H7 (cell line): ENCODE results near the gene DHODH. TPM values are rescaled to one million over a fixed set of nuclear protein-coding genes. Genes with fewer than 3 reads are reported as not detected.
"Not testable (repeated sequence)": the region's sequence is repeated elsewhere in the genome, so short reads cannot be mapped to it uniquely, and the experiment has no call there.

Experiments
- DNase-seq: peaks from one replicate; pipeline ENCODE4 v3.0.0; 2012
- H3K27me3 ChIP-seq: 2 replicates; pipeline ENCODE4 v1.6.0; 2011; ENCODE audit warnings: mild to moderate bottlenecking, low read length; ENCODE audit not compliant: control insufficient read depth, insufficient read depth
- H3K36me3 ChIP-seq: replicated peaks from 2 replicates; pipeline ENCODE4 v1.5.1; 2011; ENCODE audit warnings: low read length; ENCODE audit not compliant: control insufficient read depth, insufficient read depth
- H3K4me3 ChIP-seq: 2 replicates; pipeline ENCODE4 v1.5.1; 2011; ENCODE audit warnings: low read depth, mild to moderate bottlenecking, control low read depth, low read length, moderate library complexity; ENCODE audit not compliant: insufficient read depth
- total RNA-seq: library from RNA; depleted of rRNA; stranded (reverse); fragments of >200 nt; shearing (Covaris generic); gene quantifications from 2 replicates; pipeline ENCODE4 v1.2.3, GENCODE V29; 2014; rRNA removed

Gene DHODH
- total RNA-seq, 1 experiment from 2014 or later, result 21.8 TPM

DNA sequence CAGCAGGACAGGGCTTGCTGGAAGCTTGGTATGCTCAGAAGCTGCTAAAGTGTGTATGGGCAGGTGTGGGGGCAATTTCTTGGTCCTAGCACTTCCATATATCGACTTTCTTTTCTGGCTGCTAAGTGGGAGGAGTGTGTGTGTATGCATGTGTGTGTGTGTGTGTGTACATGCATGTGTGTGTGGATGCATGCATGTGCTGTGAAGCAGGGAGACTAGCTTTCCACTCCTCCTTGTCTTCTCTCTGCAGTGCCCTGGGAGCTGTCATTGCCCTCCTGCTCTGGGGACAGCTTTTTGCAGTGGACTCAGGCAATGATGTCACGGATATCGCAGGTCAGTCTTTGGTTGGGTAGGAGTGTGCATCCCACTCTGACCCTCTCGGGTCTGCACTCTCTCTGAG lies 47.4 kb downstream of the DHODH start:
- no peak for DNase-seq
- Histone ChIP-seq H3K4me3 (no peak overlapping the region), H3K27me3 (no peaks in the 10 kb centered on the region), H3K36me3 (no peaks in the 10 kb centered on the region)

DNA sequence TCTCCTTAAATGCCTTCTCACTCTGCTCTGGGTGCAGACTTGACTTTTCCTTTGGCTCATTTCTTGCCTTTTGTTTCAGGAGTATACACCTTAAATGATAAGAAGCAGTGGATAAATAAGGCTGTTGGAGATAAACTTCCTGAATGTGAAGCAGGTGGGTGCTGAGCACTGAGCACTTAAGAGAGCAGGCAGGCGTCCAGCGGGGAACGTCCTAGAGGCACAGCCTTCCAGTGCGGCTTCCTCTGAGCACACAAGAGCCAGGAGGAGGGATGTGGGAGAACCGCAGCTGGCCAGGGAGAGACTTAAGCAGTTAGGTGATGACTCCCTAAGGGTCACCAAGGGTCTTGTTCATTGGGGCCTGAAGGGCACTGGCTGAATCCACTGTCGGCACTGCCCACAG lies 48.8 kb downstream of the DHODH start:
- not testable (repeated sequence) for DNase-seq, H3K36me3 ChIP-seq, H3K27me3 ChIP-seq, H3K4me3 ChIP-seq

DNA sequence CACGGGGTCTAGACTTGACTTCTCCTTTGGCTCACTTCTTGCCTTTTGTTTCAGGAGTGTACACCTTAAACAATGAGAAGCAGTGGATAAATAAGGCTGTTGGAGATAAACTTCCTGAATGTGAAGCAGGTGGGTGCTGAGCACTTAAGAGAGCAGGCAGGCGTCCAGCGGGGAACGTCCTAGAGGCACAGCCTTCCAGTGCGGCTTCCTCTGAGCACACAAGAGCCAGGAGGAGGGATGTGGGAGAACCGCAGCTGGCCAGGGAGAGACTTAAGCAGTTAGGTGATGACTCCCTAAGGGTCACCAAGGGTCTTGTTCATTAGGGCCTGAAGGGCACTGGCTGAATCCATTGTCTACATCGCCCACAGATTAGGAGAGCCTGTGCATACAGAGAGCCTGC lies 50.5 kb downstream of the DHODH start:
- not testable (repeated sequence) for H3K27me3 ChIP-seq, H3K36me3 ChIP-seq, H3K4me3 ChIP-seq, DNase-seq

DNA sequence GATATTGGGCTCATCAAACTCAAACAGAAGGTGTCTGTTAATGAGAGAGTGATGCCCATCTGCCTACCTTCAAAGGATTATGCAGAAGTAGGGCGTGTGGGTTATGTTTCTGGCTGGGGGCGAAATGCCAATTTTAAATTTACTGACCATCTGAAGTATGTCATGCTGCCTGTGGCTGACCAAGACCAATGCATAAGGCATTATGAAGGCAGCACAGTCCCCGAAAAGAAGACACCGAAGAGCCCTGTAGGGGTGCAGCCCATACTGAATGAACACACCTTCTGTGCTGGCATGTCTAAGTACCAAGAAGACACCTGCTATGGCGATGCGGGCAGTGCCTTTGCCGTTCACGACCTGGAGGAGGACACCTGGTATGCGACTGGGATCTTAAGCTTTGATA lies 51.9 kb downstream of the DHODH start:
- Histone ChIP-seq H3K4me3 (no peak overlapping the region), H3K27me3 (no peaks in the 10 kb centered on the region), H3K36me3 (no peaks in the 10 kb centered on the region)
- DNase-seq, result no peak

DNA sequence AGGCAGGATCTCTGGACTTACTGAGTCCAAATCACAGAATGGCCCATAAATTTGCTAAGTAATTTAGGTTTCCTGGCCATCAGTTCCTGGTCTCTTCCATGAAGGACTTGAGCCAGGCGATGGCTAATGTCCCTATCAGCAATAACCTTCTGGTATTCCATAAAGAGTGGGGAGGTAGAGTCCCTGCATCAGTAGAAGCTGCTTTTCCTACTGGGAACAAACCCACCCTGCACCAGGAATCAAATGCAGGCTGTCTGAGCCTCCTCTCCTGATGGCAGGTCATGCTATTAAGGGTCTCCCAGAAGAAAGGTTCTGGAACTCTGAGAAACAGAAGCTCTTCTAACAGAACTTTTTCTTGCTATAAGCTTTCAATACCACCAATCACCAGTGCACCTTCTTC lies 53.0 kb downstream of the DHODH start:
- Histone ChIP-seq H3K4me3 (no peak overlapping the region), H3K27me3 (no peaks in the 10 kb centered on the region), H3K36me3 (no peaks in the 10 kb centered on the region)
- DNase-seq, result no peak

DNA sequence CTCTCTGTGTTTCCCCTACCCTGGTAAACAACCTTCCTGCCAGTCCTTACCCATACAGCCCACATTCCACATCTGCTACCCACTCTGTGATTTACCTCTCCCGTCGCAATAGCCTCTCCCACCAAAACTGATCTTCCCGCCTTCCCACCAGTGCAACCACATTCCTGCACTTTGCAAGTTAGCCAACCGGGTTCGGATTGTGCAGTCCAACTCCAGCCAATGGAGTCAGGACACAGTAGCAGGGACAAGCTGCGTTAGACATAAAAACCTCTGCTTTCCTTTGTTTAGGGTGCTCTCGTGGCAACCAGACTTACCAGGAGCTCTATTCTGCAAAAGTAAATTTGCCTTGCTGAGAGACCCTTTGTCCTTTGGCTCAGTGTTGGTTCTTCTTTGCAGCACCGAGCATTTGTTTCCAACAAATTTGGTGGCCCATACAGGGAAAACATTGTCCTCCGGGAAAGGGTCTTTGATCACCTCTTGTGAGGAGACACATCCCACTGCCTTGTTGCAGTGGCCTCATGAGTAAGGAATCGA lies 55.9 kb downstream of the DHODH start:
- H3K27me3 ChIP-seq, result no peaks in the 10 kb centered on the region

DNA sequence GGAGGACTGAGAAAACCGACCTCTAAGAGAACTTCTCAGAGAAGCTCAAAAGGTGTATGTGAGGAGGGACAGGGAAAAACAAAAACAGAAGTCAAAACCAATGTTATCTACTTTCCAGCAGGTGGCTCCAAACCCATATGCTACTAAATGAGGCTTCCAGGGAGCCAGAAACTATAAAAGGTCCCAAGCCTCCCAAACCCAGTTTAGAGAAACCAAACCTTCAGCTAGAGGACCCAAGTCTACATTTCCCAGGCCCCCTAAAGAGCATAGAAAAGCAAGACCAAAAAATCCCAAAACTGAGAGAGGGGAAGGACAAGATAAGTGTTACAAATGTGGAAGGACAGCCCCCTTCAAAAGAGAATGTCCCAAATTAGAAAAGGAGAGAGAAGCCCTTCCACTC lies 58.2 kb downstream of the DHODH start:
- no peak overlapping the region for H3K4me3 ChIP-seq
- no peaks in the 10 kb centered on the region for H3K36me3 ChIP-seq
- H3K27me3 ChIP-seq, result no peaks in the 10 kb centered on the region
- peak; percentile 39 for DNase-seq

More for the DNA sequence above, 55.9 kb downstream of the DHODH start:
- Histone ChIP-seq H3K4me3 (no peak overlapping the region), H3K36me3 (no peaks in the 10 kb centered on the region)
- no peak for DNase-seq

DNA sequence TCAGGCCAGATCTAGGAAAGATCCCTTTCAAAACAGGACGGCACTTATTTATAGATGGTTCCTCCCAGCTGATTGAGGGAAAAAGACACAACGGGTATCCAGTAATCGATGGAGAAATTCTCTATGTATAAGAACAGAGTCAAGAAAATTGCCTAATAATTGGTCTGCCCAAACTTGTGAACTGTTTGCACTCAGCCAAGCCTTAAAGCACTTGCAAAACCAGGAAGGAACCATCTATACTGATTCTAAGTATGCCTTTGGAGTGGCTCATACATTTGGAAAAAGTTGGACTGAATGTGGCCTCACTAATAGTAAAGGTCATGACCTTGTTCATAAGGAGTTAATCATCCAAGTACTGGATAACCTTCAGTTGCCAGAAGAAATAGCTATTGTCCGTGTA lies 60.4 kb downstream of the DHODH start:
- H3K27me3 ChIP-seq, result no peaks in the 10 kb centered on the region
- H3K36me3 ChIP-seq, result no peaks in the 10 kb centered on the region
- H3K4me3 ChIP-seq, result no peak overlapping the region
- no peak for DNase-seq

DNA sequence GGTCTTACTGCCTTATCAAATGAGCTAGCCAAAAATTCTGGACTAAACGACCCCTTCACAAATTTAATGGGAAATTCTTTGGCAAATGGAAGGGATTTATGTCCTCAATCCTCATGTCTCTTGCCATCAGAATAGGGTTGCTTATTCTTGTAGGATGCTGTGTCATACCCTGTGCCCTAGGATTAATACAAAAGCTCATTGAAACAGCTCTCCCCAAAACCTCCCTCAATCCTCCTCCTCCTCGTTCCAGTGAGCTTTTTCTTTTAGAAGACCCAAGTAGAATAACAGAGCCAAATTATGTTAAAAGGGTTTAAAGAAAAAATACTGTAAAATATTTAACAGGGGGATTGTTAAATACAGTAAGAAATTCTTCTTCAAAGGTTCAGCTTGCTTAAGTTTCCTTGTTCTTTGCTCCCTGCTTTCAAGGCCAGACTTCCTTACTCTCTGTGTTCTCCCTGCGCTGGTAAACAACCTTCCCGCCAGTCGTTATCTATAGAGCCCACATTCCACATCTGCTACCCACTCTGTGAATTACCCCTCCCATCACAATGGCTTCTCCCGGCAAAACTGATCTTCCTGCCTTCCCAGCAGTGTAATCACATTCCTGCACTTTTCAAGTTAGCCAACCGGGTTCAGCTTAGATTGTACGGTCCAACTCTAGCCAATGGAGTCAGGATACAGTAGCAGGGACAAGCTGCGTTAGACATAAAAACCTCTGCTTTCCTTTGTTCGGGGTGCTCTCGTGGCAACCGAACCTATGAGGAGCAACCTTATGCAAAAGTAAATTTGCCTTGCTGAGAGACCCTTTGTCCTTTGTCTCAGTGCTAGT lies 64.2 kb downstream of the DHODH start:
- Histone ChIP-seq H3K27me3 (no peaks in the 10 kb centered on the region), H3K36me3 (no peaks in the 10 kb centered on the region), H3K4me3 (no peak overlapping the region)
- DNase-seq, result no peak

DNA sequence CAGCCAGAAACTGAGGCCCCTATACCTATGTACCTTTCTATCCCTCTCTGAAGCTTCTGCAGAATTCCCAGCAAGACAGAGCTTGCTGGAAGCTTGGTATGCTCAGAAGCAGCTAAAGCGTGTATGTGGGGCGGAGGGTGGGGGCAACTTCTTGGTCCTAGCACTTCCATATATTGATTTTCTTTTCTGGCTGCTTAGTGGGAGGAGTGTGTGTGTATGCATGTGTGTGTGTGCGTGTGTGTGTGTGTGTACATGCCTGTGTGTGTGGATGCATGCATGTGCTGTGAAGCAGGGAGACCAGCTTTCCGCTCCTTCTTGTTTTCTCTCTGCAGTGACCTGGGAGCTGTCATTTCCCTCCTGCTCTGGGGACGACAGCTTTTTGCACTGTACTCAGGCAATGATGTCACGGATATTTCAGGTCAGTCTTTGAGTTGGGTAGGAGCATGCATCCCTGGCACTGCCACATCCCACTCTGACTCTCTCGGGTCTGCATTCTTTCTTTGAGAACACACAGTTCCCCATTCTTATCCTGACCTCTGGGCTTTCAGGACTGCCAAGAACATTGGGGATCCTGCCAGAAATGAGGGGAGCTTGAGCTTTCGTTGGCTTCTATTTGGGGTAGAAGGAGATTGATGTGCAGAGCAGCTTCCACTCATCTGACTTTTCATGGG lies 65.2 kb downstream of the DHODH start:
- Histone ChIP-seq H3K27me3 (no peaks in the 10 kb centered on the region), H3K36me3 (no peaks in the 10 kb centered on the region), H3K4me3 (no peak overlapping the region)
- no peak for DNase-seq

DNA sequence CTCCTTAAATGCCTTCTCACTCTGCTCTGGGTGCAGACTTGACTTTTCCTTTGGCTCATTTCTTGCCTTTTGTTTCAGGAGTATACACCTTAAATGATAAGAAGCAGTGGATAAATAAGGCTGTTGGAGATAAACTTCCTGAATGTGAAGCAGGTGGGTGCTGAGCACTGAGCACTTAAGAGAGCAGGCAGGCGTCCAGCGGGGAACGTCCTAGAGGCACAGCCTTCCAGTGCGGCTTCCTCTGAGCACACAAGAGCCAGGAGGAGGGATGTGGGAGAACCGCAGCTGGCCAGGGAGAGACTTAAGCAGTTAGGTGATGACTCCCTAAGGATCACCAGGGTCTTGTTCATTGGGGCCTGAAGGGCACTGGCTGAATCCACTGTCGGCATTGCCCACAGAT lies 66.5 kb downstream of the DHODH start:
- not testable (repeated sequence) for H3K36me3 ChIP-seq, H3K27me3 ChIP-seq, H3K4me3 ChIP-seq, DNase-seq

Other genes starting within 250 kb of the DHODH start
- gene AP1G1, start 199.9 kb upstream of the DHODH start, total RNA-seq, result 36.7 and 42.5 TPM in 2 replicates
- 12.1 and 12.6 TPM in 2 replicates for gene ATXN1L, start 162.8 kb upstream of the DHODH start, total RNA-seq
- 16.8 and 19.8 TPM in 2 replicates for gene ZNF821, start 124.6 kb upstream of the DHODH start, total RNA-seq
- gene IST1, start 113.2 kb upstream of the DHODH start, total RNA-seq, result 267 and 292 TPM in 2 replicates
- gene PKD1L3, start 8.3 kb upstream of the DHODH start, total RNA-seq, result 0.03 TPM in 1 of 2 replicates, not detected in the other
- gene HP, start 45.8 kb downstream of the DHODH start, total RNA-seq, result 1.6 and 9.8 TPM in 2 replicates
- not detected in 2 replicates for gene HPR, start 54.5 kb downstream of the DHODH start, total RNA-seq
- 6.1 and 8.3 TPM in 2 replicates for gene TXNL4B, start 84.9 kb downstream of the DHODH start, total RNA-seq
- gene DHX38, start 85.1 kb downstream of the DHODH start, total RNA-seq, result 55.7 and 56.8 TPM in 2 replicates
- 0.04 and 0.52 TPM in 2 replicates for gene PMFBP1, start 163.4 kb downstream of the DHODH start, total RNA-seq